ENCODE measurements around the gene CERCAM. TPM values are rescaled to one million over a fixed set of nuclear protein-coding genes. Genes with fewer than 3 reads are reported as not detected.

Gene CERCAM
- total RNA-seq, 1 experiment from 2014 or later: 2.3 TPM

GRCh38 chr9:128457207-128457606 is 36.5 kb downstream of the CERCAM start:
- H3K27ac Mint-ChIP-seq (ENCODE audit: low read depth, unreplicated experiment): peak overlapping the region; percentile 96
- H3K4me1 Mint-ChIP-seq (ENCODE audit: insufficient read depth, unreplicated experiment): no peaks in the 10 kb centered on the region
- peak overlapping the region; percentile 98 for H3K4me3 Mint-ChIP-seq (ENCODE audit: unreplicated experiment)
- BruUV-seq (replicated peaks): TSS peak; percentile 31
- no peak for TF ChIP-seq CTCF (IDR thresholded peaks at IDR 0.05; ENCODE audit: unreplicated experiment)
- POLR2A ChIA-PET: interaction anchor here (1.0 kb wide), 1 partner anchor 97 kb away, joined by 3 read pairs; no protein-coding TSS in a partner anchor
- intact Hi-C loops (cut with micrococcal nuclease): loop anchor here (5.0 kb wide), 2 partner anchors 95 to 180 kb away; partner anchors contain the start of gene SPTAN1
- H3K27me3 Mint-ChIP-seq (ENCODE audit: insufficient read depth, unreplicated experiment): no peaks in the 10 kb centered on the region
- H3K36me3 Mint-ChIP-seq (ENCODE audit: insufficient read depth, unreplicated experiment): peaks cover 27% of the 10 kb centered on the region
- CTCF ChIA-PET: interaction anchor here (0.7 to 1.0 kb wide), 2 partner anchors 34 to 81 kb away, joined by 3 read pairs; no protein-coding TSS in a partner anchor
- no peak for DNase-seq (ENCODE audit: unreplicated experiment)
- H3K9me3 Mint-ChIP-seq (ENCODE audit: unreplicated experiment): no peaks in the 10 kb centered on the region

GRCh38 chr9:128459011-128459410 is 38.4 kb downstream of the CERCAM start:
- BruUV-seq (replicated peaks): no TSS peak
- Mint-ChIP-seq H3K27me3 (ENCODE audit: insufficient read depth, unreplicated experiment) (no peaks in the 10 kb centered on the region), H3K4me3 (ENCODE audit: unreplicated experiment) (no peak overlapping the region), H3K9me3 (ENCODE audit: unreplicated experiment) (no peaks in the 10 kb centered on the region), H3K27ac (ENCODE audit: low read depth, unreplicated experiment) (no peak overlapping the region), H3K4me1 (ENCODE audit: insufficient read depth, unreplicated experiment) (no peaks in the 10 kb centered on the region), H3K36me3 (ENCODE audit: insufficient read depth, unreplicated experiment) (peaks cover 42% of the 10 kb centered on the region)
- no peak for DNase-seq (ENCODE audit: unreplicated experiment)
- ChIA-PET POLR2A (interaction anchor here (0.7 kb wide), 1 partner anchor 125 kb away, joined by 3 read pairs; no protein-coding TSS in a partner anchor), CTCF (interaction anchor here (0.9 kb wide), 1 partner anchor 17 kb away, joined by 3 read pairs; no protein-coding TSS in a partner anchor)
- intact Hi-C loops (cut with micrococcal nuclease): loop anchor here (5.0 kb wide), 2 partner anchors 93 to 178 kb away; partner anchors contain the start of gene SPTAN1
- TF ChIP-seq CTCF (IDR thresholded peaks at IDR 0.05; ENCODE audit: unreplicated experiment): no peak

GRCh38 chr9:128469070-128469469 is 48.4 kb downstream of the CERCAM start:
- no peak overlapping the region for H3K27ac Mint-ChIP-seq (ENCODE audit: low read depth, unreplicated experiment)
- no TSS peak for BruUV-seq (replicated peaks)

GRCh38 chr9:128470560-128470959 is 49.9 kb downstream of the CERCAM start:
- DNase-seq (ENCODE audit: unreplicated experiment): peak; percentile 43
- no peak for TF ChIP-seq CTCF (IDR thresholded peaks at IDR 0.05; ENCODE audit: unreplicated experiment)
- Mint-ChIP-seq H3K4me1 (ENCODE audit: insufficient read depth, unreplicated experiment) (peaks cover 6% of the 10 kb centered on the region), H3K36me3 (ENCODE audit: insufficient read depth, unreplicated experiment) (peaks cover 35% of the 10 kb centered on the region), H3K27me3 (ENCODE audit: insufficient read depth, unreplicated experiment) (no peaks in the 10 kb centered on the region), H3K4me3 (ENCODE audit: unreplicated experiment) (no peak overlapping the region), H3K9me3 (ENCODE audit: unreplicated experiment) (no peaks in the 10 kb centered on the region), H3K27ac (ENCODE audit: low read depth, unreplicated experiment) (peak overlapping the region; percentile 49)
- ChIA-PET CTCF (no interaction called here), POLR2A (no interaction called here)
- BruUV-seq (replicated peaks): no TSS peak
- intact Hi-C loops (cut with micrococcal nuclease): no loop called here

More at GRCh38 chr9:128469070-128469469, 48.4 kb downstream of the CERCAM start:
- intact Hi-C loops (cut with micrococcal nuclease): no loop called here
- TF ChIP-seq CTCF (IDR thresholded peaks at IDR 0.05; ENCODE audit: unreplicated experiment): no peak
- DNase-seq (ENCODE audit: unreplicated experiment): no peak
- Mint-ChIP-seq H3K27me3 (ENCODE audit: insufficient read depth, unreplicated experiment) (no peaks in the 10 kb centered on the region), H3K36me3 (ENCODE audit: insufficient read depth, unreplicated experiment) (peaks cover 38% of the 10 kb centered on the region), H3K9me3 (ENCODE audit: unreplicated experiment) (no peaks in the 10 kb centered on the region), H3K4me1 (ENCODE audit: insufficient read depth, unreplicated experiment) (peaks cover 6% of the 10 kb centered on the region), H3K4me3 (ENCODE audit: unreplicated experiment) (no peak overlapping the region)
- POLR2A ChIA-PET: interaction anchor here (0.9 to 1.5 kb wide), 2 partner anchors 14 to 29 kb away, joined by 3 to 4 read pairs; no protein-coding TSS in a partner anchor
- CTCF ChIA-PET: interaction anchor here (0.9 to 1.2 kb wide), 2 partner anchors 128 to 167 kb away, joined by 3 to 4 read pairs; no protein-coding TSS in a partner anchor
